ENCODE results near the gene CADM1. TPM values are rescaled to one million over a fixed set of nuclear protein-coding genes. Genes with fewer than 3 reads are reported as not detected.

The CADM1 gene
- total RNA-seq (10 to 100 TPM; 25.4 to 42.6 (median 35.5) TPM), polyA plus RNA-seq (14.8 TPM)
- long read RNA-seq, donor 1, partial matches to known transcripts: 15 of 25 reads
- long read RNA-seq, donor 1, other reads (novel, unspliced or antisense): 6 of 25 reads
- long read RNA-seq, donor 2, partial matches to known transcripts: 26 of 32 reads
- long read RNA-seq, donor 2, other reads (novel, unspliced or antisense): 6 of 32 reads
- long read RNA-seq, donor 3, partial matches to known transcripts: 55 of 64 reads
- long read RNA-seq, donor 3, other reads (novel, unspliced or antisense): 8 of 64 reads
- long read RNA-seq, donor 4, partial matches to known transcripts: 14 of 18 reads
- long read RNA-seq, donor 4, other reads (novel, unspliced or antisense): 2 of 18 reads

DNA sequence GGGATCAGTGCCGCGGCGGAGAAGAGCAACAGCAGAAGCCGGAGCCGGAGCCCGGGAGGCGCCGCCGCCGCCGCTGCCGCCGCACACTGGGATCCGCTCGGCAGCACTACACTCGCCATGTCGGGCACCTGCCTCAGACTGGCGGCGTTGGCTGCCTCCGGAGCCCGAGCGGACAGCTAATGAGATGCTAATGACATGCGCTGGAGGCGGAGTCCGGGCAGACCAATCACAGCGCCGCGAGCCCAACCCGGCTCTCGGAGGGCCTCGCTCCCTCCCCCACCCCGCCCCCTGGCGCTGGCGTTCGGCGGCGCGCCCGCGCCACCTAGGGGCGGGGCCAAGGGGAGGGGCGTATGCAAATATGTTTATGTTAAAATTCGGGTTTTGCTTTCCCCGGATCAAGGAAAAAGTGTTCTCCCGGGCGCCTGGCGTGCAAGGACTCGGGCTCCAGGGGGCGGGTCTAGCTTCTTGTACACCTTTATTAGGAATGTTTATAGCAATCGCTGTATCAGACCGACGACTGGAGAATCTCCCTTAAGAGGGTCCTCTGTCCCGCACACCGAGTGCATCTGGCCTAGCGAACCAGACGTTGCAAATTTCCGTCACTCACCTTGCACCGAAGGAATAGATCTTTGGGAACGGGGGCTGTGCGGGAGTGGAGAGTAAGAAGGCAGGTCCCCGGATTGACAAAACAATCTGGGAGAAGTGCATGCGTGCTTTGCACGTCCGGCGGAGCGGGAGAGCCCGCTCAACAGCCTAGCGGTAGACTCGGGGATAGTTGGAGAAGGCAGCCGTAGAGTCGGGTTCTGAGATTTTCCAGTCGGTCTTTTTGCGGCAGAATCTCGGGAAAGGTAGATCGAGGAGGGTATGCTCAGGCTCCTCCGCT is at the start of gene CADM1:
TSS of gene CADM1 (minus strand) at position 140 of the 883 bp plus-strand sequence.
- H3K9me3 ChIP-seq (ENCODE audit: control insufficient read depth, low read length): no peaks in the 10 kb centered on the region
- ATAC-seq: peak; percentile 97 to 98
- DNase-seq: peak; percentile 94 to 97 (median 97)
- WGBS: under 1% methylated on average over 76 of the region's 76 CpGs
- intact Hi-C loops (cut with DNase I): loop anchor here in 3 of 4 donors (5.0 to 10.0 kb wide), 5 partner anchors 162 to 250 kb away; no protein-coding TSS in a partner anchor
- peak within 1 kb of the TSS; percentile 69 for H3K27ac ChIP-seq (ENCODE audit: low read length)
- H3K27me3 ChIP-seq (ENCODE audit: control insufficient read depth, insufficient read depth): no peaks in the 10 kb centered on the region
- H3K4me1 ChIP-seq (ENCODE audit: control insufficient read depth, insufficient read depth, low read length): no peaks in the 10 kb centered on the region
- H3K4me3 ChIP-seq (ENCODE audit: low read length): peak within 1 kb of the TSS; percentile 47

DNA sequence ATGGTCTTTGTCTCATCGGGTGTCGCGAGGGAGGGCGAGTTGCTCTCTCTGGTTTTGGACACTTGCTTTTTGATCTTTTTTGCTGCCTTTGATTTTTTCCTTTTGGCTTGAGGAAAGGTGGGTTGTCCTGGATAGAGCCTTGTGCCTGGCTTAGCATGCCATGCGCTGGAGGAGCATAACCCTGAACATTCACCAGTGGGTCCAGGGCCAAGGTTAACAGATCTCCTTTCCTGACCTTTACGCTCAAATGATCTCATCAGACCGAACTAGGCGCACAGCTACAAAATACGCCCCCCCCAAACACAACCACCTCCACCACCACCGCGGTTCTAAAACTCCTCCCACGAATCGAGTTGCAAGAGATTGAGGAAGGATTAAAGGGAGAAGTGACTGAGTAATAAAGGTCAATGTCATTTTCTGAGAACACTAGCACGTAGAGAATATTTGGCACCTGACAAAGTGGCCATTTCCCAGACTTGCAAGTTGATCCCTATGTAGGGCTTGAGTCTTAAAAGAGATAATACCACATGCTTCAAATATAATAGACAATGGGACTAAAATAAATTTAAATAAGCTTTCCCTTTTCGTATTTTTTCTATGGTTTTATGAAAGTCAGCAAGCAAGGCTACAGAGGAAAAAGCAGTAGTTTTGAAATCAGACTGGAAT is 48.7 kb upstream of the CADM1 start:
- Histone ChIP-seq H3K4me1 (ENCODE audit: control insufficient read depth, insufficient read depth, low read length) (no peaks in the 10 kb centered on the region), H3K9me3 (ENCODE audit: control insufficient read depth, low read length) (no peaks in the 10 kb centered on the region), H3K27ac (ENCODE audit: low read length) (no peak overlapping the region), H3K4me3 (ENCODE audit: low read length) (no peak overlapping the region), H3K27me3 (ENCODE audit: control insufficient read depth, insufficient read depth) (no peaks in the 10 kb centered on the region)
- ATAC-seq: no peak
- no peak for DNase-seq
- 89% methylated on average over 15 of the region's 15 CpGs for WGBS
- intact Hi-C loops (cut with DNase I): no loop called here

DNA sequence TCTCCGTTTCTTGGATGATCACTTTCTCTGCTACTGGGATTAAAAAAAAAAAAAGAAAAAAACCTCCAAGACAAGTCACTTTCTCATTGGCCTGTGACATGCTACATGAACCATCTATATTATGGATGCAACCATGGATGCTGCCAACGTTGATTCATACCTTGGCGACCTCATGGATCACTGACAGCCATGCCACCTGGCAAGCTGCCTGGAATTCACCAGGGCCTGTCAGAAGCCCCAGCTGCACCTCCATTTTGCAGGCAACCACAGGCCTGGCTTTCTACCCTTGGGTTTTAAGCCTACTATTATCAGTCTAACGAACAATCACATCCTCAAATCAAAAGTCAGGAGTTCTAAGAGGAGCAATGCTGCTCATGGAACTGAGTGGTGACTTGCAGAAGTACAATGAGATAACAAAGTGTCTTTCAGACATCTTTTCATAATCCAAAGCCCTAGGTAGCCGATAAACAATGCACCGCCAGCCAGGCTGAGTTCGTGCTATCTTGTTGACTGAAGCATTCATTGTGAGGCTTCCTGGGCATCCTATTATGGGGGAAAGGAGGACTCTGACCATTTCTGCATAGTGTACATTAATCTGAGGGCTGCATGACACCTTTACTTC is 48.0 kb upstream of the CADM1 start:
- no peaks in the 10 kb centered on the region for H3K9me3 ChIP-seq (ENCODE audit: control insufficient read depth, low read length)
- no peaks in the 10 kb centered on the region for H3K4me1 ChIP-seq (ENCODE audit: control insufficient read depth, insufficient read depth, low read length)
- intact Hi-C loops (cut with DNase I): no loop called here
- 85% methylated on average over 7 of the region's 7 CpGs for WGBS
- ATAC-seq (no peak), DNase-seq (no peak)
- no peak overlapping the region for H3K4me3 ChIP-seq (ENCODE audit: low read length)
- no peaks in the 10 kb centered on the region for H3K27me3 ChIP-seq (ENCODE audit: control insufficient read depth, insufficient read depth)
- no peak overlapping the region for H3K27ac ChIP-seq (ENCODE audit: low read length)

DNA sequence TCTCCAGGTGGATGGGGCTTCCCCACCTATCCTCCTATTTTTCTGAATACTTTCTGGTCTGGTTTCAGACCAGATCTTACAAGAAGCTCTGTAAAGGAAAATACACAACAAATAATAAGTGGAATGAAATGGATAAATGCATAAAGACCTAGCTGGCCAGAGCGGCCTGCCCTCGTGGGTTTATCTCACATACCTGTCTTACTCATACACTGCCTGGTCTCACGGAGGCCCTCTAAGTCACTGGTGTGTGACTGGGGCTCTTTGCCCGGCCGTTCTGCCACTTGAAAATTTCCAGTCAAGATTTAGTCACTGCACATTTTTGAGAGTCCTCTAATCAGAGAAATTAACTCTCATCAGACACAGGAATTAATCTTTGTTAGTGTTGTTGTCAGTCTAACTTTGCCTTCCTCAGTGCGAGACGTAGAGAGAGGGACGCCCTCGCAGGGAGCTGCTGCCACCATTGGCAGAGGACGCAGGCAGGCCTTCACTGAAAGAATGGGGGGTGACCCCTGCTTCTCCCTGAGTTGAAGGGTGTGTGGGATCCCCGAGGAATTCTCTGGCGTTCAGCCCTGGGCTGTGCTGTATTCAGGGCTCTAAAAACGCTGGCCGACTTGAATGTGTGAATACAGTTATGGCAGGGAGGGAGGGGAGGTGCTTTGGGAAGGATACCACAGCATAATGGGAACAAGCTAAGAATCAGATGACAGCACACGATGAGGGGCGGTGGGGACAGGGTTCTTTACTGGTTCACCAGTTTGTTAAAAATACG is 46.3 kb upstream of the CADM1 start:
- Histone ChIP-seq H3K27me3 (ENCODE audit: control insufficient read depth, insufficient read depth) (no peaks in the 10 kb centered on the region), H3K9me3 (ENCODE audit: control insufficient read depth, low read length) (no peaks in the 10 kb centered on the region), H3K27ac (ENCODE audit: low read length) (no peak overlapping the region), H3K4me1 (ENCODE audit: control insufficient read depth, insufficient read depth, low read length) (no peaks in the 10 kb centered on the region), H3K4me3 (ENCODE audit: low read length) (no peak overlapping the region)
- intact Hi-C loops (cut with DNase I): no loop called here
- no peak for ATAC-seq
- WGBS: 77% methylated on average over 17 of the region's 17 CpGs
- DNase-seq: no peak

DNA sequence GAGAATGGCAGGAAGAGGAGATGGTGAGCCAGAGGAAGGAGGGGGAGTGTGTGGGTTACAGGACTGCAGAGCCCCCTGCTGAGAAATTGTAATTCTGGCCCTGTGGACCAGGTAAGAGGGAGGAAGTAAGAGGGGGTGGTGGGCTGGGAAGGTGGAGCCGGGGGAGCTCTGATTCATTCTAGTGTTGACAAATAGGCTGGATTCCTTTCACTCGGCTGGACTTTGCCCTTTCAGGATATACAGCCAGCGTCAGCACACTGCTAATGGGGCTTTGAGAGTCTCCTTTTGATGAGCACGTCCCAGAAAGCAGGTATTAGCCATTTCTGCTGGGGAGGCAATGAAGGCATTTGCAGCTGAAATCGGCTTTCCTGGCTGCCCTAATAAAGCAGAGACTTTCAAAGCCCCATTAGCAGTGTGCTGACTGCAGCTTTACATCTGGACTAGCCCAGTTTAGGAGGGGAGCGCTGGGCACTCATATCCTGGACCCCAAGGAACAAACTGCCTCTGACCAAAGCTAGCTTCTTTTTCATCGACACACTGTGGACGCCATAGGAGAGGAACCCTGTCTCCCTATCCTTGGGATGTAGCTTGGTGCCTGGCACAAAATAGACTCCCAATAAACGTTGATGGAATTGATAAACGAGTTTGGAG is 44.8 kb upstream of the CADM1 start:
- H3K27ac ChIP-seq (ENCODE audit: low read length): no peak overlapping the region
- no peak for DNase-seq
- no peak overlapping the region for H3K4me3 ChIP-seq (ENCODE audit: low read length)
- H3K9me3 ChIP-seq (ENCODE audit: control insufficient read depth, low read length): no peaks in the 10 kb centered on the region
- H3K4me1 ChIP-seq (ENCODE audit: control insufficient read depth, insufficient read depth, low read length): no peaks in the 10 kb centered on the region
- ATAC-seq: no peak
- H3K27me3 ChIP-seq (ENCODE audit: control insufficient read depth, insufficient read depth): no peaks in the 10 kb centered on the region
- WGBS: 58% methylated on average over 10 of the region's 10 CpGs
- intact Hi-C loops (cut with DNase I): no loop called here

DNA sequence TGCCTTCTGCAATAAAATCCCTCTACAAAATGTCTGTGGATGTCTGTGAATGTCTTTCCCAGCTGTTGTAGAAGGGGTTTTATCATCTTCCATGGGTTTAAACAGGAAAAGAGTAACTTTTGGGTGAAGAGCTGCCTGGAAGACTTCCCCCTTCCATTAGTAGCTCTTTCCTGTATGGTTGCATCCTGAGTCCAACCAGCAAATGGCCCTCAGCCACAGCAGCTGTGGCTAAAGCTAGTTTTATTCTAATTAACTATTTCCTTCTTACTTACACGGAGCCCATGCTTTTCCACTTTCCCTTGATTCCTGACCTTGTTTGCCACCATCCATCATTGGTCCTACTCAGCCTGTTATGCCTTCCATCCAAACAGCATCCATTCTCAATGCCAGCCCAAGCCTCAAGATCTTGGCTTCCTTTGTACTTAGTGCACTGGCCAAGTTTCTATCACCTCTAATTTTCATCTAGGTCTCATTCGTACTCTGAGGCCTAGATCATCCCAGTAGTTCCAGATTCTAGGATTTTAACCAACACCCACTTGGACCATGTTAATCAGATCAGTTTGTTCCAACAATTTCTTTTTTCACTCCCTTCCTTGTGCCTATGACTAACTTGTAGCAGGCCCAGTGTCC is 41.5 kb upstream of the CADM1 start:
- DNase-seq: no peak
- 54% methylated on average over 2 of the region's 2 CpGs for WGBS
- Histone ChIP-seq H3K9me3 (ENCODE audit: control insufficient read depth, low read length) (no peaks in the 10 kb centered on the region), H3K27me3 (ENCODE audit: control insufficient read depth, insufficient read depth) (no peaks in the 10 kb centered on the region), H3K27ac (ENCODE audit: low read length) (no peak overlapping the region), H3K4me1 (ENCODE audit: control insufficient read depth, insufficient read depth, low read length) (no peaks in the 10 kb centered on the region), H3K4me3 (ENCODE audit: low read length) (no peak overlapping the region)
- intact Hi-C loops (cut with DNase I): no loop called here
- no peak for ATAC-seq

DNA sequence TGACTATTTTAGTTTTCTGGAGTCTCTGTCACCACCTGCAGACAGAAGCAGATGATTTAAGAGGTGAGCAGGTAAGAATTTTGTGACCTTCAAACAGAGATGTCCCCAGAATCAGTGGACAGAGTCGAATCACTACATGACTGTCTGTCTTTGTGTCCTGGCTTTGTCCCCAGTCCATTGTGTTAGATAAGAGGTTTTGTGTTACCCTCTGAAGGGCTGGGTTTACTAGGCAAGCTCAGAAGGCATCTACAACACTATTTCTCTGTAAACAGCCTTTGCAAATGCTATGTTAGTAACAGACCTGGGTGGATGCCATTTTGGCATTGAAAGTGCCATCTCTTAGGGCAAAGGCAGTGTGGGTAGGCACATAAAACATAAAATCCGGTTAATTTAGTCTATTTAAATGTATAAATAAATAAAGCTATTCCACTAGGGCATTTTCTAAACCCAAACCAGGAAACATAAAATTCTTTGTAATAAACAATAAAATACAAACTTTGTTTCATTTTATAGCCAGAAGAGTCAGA is 40.3 kb upstream of the CADM1 start:
- intact Hi-C loops (cut with DNase I): no loop called here
- H3K27ac ChIP-seq (ENCODE audit: low read length): no peak overlapping the region
- no peaks in the 10 kb centered on the region for H3K4me1 ChIP-seq (ENCODE audit: control insufficient read depth, insufficient read depth, low read length)
- H3K9me3 ChIP-seq (ENCODE audit: control insufficient read depth, low read length): no peaks in the 10 kb centered on the region
- 49% methylated on average over 2 of the region's 2 CpGs for WGBS
- H3K4me3 ChIP-seq (ENCODE audit: low read length): no peak overlapping the region
- no peak for ATAC-seq
- H3K27me3 ChIP-seq (ENCODE audit: control insufficient read depth, insufficient read depth): no peaks in the 10 kb centered on the region
- DNase-seq: no peak

DNA sequence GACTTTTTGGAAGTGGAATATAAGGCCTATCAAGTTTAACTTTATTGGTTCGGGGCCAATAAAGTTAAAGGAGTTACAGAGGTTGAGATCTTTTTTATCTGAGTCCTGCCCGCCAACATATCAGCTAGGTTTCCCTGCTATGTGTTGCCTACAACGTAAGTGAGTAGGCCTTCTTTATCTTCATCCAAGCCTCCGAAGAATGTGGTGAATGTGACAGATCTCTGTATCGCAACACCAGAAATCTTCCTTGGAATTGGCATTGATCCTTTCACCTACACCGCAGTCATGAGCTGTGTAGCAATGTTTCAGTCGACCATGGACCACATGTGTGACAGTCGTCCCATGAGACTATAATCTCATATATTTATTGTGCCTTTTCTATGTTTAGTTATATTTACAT is 37.3 kb upstream of the CADM1 start:
- intact Hi-C loops (cut with DNase I): no loop called here
- ATAC-seq: no peak
- DNase-seq: no peak
- WGBS: 53% methylated on average over 8 of the region's 8 CpGs
- no peak overlapping the region for H3K4me3 ChIP-seq (ENCODE audit: low read length)
- no peaks in the 10 kb centered on the region for H3K9me3 ChIP-seq (ENCODE audit: control insufficient read depth, low read length)
- no peaks in the 10 kb centered on the region for H3K27me3 ChIP-seq (ENCODE audit: control insufficient read depth, insufficient read depth)
- H3K27ac ChIP-seq (ENCODE audit: low read length): no peak overlapping the region
- H3K4me1 ChIP-seq (ENCODE audit: control insufficient read depth, insufficient read depth, low read length): no peaks in the 10 kb centered on the region

DNA sequence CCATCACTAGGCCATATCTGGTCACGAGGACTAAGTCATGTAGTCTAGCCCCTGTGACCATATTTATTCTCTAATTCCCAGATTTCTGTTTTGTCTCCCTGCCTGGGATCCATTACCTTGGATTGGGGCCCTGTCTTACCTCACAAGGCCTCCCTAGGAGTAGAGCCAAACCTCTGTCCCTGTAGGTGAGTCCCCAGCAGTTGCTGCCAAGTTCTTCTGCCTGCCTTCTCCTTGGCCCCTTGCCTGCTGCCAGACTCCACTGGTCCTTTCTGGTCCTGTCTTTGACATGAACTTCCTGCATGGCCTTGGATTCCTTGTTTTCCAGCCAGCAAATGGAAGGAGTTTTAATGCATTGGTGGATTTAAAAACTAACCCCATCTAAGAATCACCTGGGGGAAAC is 35.6 kb upstream of the CADM1 start:
- ATAC-seq (no peak), DNase-seq (no peak)
- Histone ChIP-seq H3K27me3 (ENCODE audit: control insufficient read depth, insufficient read depth) (no peaks in the 10 kb centered on the region), H3K4me3 (ENCODE audit: low read length) (no peak overlapping the region), H3K27ac (ENCODE audit: low read length) (no peak overlapping the region), H3K9me3 (ENCODE audit: control insufficient read depth, low read length) (no peaks in the 10 kb centered on the region), H3K4me1 (ENCODE audit: control insufficient read depth, insufficient read depth, low read length) (no peaks in the 10 kb centered on the region)
- 93% methylated on average over 1 of the region's 1 CpG for WGBS
- intact Hi-C loops (cut with DNase I): no loop called here

Measured in right cardiac atrium (tissue), 5 donors.